Measurements from ENCODE around the gene PCDHA1.

DNA sequence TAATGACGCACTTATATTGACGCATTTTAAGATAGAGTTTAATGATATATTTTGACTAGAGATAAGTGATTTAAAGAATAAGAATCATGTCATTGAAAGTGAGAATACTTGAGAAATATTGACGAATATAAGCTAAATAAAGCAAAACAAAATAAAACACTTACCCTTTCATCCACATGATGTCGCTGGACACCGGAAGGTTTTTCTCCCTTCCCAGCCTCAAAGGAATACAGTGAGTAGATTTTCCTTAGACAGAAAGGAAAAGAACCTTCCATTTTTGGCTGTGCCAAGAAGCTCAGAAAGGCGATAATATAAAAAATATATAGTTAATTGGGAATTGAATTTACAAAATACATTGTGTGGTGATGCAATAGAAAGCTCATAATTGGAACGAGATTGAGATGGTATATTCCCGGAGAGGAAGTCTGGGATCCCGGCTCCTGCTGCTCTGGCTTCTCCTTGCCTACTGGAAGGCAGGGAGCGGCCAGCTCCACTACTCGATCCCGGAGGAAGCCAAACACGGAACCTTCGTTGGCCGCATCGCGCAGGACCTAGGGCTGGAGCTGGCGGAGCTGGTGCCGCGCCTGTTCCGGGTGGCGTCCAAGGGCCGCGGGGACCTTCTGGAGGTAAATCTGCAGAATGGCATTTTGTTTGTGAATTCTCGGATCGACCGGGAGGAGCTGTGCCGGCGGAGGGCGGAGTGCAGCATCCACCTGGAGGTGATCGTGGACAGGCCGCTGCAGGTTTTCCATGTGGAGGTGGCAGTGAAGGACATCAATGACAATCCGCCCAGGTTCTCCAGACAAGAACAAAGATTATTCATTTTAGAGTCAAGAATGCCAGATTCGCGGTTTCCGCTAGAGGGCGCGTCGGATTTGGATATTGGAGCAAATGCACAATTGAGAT is 35.7 kb downstream of the PCDHA1 start, which contains the start of gene PCDHA5:
- peak; percentile 67 for TF ChIP-seq CTCF (IDR thresholded peaks at IDR 0.05; ENCODE audit: low read depth, low read length, poor library complexity, severe bottlenecking)
- TF ChIP-seq EZH2phosphoT487 (IDR thresholded peaks at IDR 0.05; ENCODE audit: borderline replicate concordance, low read length), result no peak

Measured in DOHH2 (cell line).